K562 (cell line): ENCODE data around the gene OR7A5. TPM values are rescaled to one million over a fixed set of nuclear protein-coding genes. Genes with fewer than 3 reads are reported as not detected.

Source experiments
- CTCFL ChIP-seq: IDR thresholded peaks from 2 replicates; pipeline ENCODE4 v1.6.1; 2011; ENCODE audit warnings: borderline replicate concordance, low read depth, mild to moderate bottlenecking, moderate library complexity, low read length; ENCODE audit not compliant: insufficient read depth, poor library complexity, severe bottlenecking
- CUX1 ChIP-seq: fragments of 200-800 bp; sonication (Bioruptor generic); IDR thresholded peaks from 2 replicates; pipeline ENCODE4 v1.6.1; 2016; ENCODE audit warnings: missing genetic modification characterization, missing compliant biosample characterization
- EWSR1 ChIP-seq: fragments of 450-650 bp; IDR thresholded peaks from 2 replicates; pipeline ENCODE4 v1.6.1; 2018; ENCODE audit warnings: borderline replicate concordance, mild to moderate bottlenecking, low read depth, moderate library complexity; ENCODE audit not compliant: partially characterized antibody
- HNRNPL ChIP-seq: fragments of 200-400 bp; formaldehyde crosslinking; IDR thresholded peaks from 2 replicates; pipeline ENCODE4 v1.6.1; 2017; ENCODE audit warnings: low read depth, mild to moderate bottlenecking, low read length
- LEF1 ChIP-seq: fragments of 450-650 bp; IDR thresholded peaks from 2 replicates; pipeline ENCODE4 v1.6.1; 2016; ENCODE audit warnings: mild to moderate bottlenecking
- MBD1 ChIP-seq: fragments of 250-450 bp; sonication (Bioruptor Pico); IDR thresholded peaks from 2 replicates; pipeline ENCODE4 v1.8.0; 2022; ENCODE audit warnings: inconsistent platforms
- NONO ChIP-seq, 2 experiments: fragments of 200-400 bp in 1 of 2; fragments of 450-650 bp in 1 of 2; formaldehyde crosslinking in 1 of 2; IDR thresholded peaks; 2 replicates each; pipeline ENCODE4 v1.6.1; 2017; ENCODE audit warnings: low read depth in 2 of 2, mild to moderate bottlenecking in 2 of 2, moderate library complexity in 2 of 2, low read length in 1 of 2
- NR0B1 ChIP-seq: fragments of 450-650 bp; IDR thresholded peaks from one replicate; pipeline ENCODE4 v1.6.1; 2018; ENCODE audit warnings: mild to moderate bottlenecking, moderate library complexity; ENCODE audit not compliant: partially characterized antibody
- PHF8 ChIP-seq: fragments of 200-600 bp; sonication (generic); IDR thresholded peaks from 2 replicates; pipeline ENCODE4 v1.6.1; 2012; ENCODE audit warnings: mixed run types, mild to moderate bottlenecking, inconsistent platforms, low read length, moderate library complexity, borderline replicate concordance
- RFX1 ChIP-seq: fragments of 450-650 bp; IDR thresholded peaks from 2 replicates; pipeline ENCODE4 v1.6.1; 2016; ENCODE audit warnings: mild to moderate bottlenecking, moderate library complexity
- ZNF586 ChIP-seq: fragments of 450-650 bp; formaldehyde crosslinking; conservative IDR thresholded peaks from 2 replicates; pipeline ENCODE4 v1.4.0; 2020; ENCODE audit warnings: mild to moderate bottlenecking, moderate library complexity
- polyA plus RNA-seq, 8 experiments: library from polyadenylated mRNA; depleted of rRNA in 4 of 8; stranded (reverse) in 5 of 8; unstranded in 3 of 8; fragments of >200 nt; fragmentation: Nextera tagmentation in 2 of 8; fragmentation: Illumina TruSeq in 1 of 8; extraction: Ambion mirVana in 2 of 8; extraction: Trizol in 1 of 8; gene quantifications; 2 replicates each; pipeline versions ENCODE4 v1.2.1 to v1.2.3, GENCODE V29; 2011 to 2014; ENCODE audit warnings: inconsistent platforms in 1 of 8, missing spikeins in 1 of 8
- total RNA-seq, 7 experiments: library from RNA; depleted of rRNA in 6 of 7; stranded (reverse); fragments of >200 nt in 6 of 7; fragmentation: Illumina TruSeq in 2 of 7; extraction: Trizol in 2 of 7; gene quantifications; 2 replicates each; pipeline versions ENCODE4 v1.2.1 to v1.2.3, GENCODE V29; 2011 to 2021; ENCODE audit warnings: low replicate concordance in 1 of 7
- TF ChIP-seq, protein P1 (sequence below), 3 experiments: IDR thresholded peaks in 2 of 3; conservative IDR thresholded peaks in 1 of 3; 2 replicates each; pipeline ENCODE4 v1.5.1; 2011 to 2012; ENCODE audit warnings: low read length in 3 of 3, mild to moderate bottlenecking in 3 of 3, control low read depth in 2 of 3, improper control_type of control experiment in 1 of 3, inconsistent platforms in 1 of 3, low read depth in 1 of 3, mixed read lengths in 1 of 3, moderate library complexity in 1 of 3; ENCODE audit not compliant: insufficient read depth in 2 of 3
- TF ChIP-seq, protein P2 (sequence below): fragments of 200-800 bp; sonication (Bioruptor generic); IDR thresholded peaks from 2 replicates; pipeline ENCODE4 v1.6.1; 2017; ENCODE audit warnings: missing genetic modification characterization, missing compliant biosample characterization

OR7A5 gene
- total and polyA plus RNA-seq, 9 of the 15 experiments (the other 6 are each of a cell fraction or from before 2014, with no cell fraction given) = not detected

DNA sequence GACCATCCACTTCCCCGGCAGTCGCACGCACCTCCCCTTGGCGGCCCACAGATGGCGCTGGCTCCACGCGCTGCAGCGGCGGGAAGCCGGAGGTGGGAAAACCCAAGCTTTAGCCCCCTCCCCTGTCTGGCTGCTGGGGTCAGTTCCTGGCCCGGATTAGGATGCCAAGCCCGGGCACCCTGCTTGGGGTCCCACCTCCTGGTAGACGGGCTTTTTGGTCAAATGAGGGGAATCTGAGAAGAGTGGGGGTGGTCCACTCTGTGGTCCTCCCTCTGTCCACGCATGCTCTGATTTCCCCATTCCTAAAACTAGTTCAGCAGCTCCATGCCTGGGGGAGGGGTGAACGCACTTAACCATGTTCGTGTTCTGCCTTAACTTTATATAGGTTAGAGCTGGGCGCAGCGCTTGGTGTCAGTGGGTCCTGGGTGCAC is 48.5 kb downstream of the OR7A5 start (continued):
- TF ChIP-seq CTCFL = no peak
- TF ChIP-seq CUX1 (CRISPR knock-in tag) = no peak
- TF ChIP-seq MBD1 (CRISPR knock-in tag) = no peak
- no peak for TF ChIP-seq PHF8
- TF ChIP-seq, protein P1, sequence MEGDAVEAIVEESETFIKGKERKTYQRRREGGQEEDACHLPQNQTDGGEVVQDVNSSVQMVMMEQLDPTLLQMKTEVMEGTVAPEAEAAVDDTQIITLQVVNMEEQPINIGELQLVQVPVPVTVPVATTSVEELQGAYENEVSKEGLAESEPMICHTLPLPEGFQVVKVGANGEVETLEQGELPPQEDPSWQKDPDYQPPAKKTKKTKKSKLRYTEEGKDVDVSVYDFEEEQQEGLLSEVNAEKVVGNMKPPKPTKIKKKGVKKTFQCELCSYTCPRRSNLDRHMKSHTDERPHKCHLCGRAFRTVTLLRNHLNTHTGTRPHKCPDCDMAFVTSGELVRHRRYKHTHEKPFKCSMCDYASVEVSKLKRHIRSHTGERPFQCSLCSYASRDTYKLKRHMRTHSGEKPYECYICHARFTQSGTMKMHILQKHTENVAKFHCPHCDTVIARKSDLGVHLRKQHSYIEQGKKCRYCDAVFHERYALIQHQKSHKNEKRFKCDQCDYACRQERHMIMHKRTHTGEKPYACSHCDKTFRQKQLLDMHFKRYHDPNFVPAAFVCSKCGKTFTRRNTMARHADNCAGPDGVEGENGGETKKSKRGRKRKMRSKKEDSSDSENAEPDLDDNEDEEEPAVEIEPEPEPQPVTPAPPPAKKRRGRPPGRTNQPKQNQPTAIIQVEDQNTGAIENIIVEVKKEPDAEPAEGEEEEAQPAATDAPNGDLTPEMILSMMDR (IDR thresholded peaks at IDR 0.05 in 2 of 3, conservative IDR thresholded peaks at IDR 0.05 in 1 of 3; ENCODE audit: insufficient read depth in 2 of 3, low read depth in 1 of 3, low read length in 3 of 3) = peak; percentile 82 to 95 (median 92)
- TF ChIP-seq HNRNPL = no peak
- no peak for TF ChIP-seq EWSR1
- TF ChIP-seq ZNF586 (CRISPR knock-in tag) = no peak
- TF ChIP-seq NR0B1 = no peak
- TF ChIP-seq LEF1 = no peak
- no peak for TF ChIP-seq NONO (IDR thresholded peaks at IDR 0.05; ENCODE audit: low read depth in 2 of 2, low read length in 1 of 2)
- no peak for TF ChIP-seq RFX1
- TF ChIP-seq, protein P2, sequence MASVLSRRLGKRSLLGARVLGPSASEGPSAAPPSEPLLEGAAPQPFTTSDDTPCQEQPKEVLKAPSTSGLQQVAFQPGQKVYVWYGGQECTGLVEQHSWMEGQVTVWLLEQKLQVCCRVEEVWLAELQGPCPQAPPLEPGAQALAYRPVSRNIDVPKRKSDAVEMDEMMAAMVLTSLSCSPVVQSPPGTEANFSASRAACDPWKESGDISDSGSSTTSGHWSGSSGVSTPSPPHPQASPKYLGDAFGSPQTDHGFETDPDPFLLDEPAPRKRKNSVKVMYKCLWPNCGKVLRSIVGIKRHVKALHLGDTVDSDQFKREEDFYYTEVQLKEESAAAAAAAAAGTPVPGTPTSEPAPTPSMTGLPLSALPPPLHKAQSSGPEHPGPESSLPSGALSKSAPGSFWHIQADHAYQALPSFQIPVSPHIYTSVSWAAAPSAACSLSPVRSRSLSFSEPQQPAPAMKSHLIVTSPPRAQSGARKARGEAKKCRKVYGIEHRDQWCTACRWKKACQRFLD (CRISPR knock-in tag) = no peak
